Endothelial cell of umbilical vein (primary cell): ENCODE results near the gene KLHL6. TPM values are rescaled to one million over a fixed set of nuclear protein-coding genes. Genes with fewer than 3 reads are reported as not detected.

Experiments used
- BruUV-seq: library from RNA; stranded (reverse); fragments of 400-500 nt; replicated peaks from 2 replicates; lab custom pipeline; 2021; lab: Mats Ljungman, UMichigan
- CTCF ChIA-PET: fragments of 300-600, 350-600 bp; sonication (Branson Sonifier 250); formaldehyde crosslinking; loops from one replicate; lab custom pipeline; 2021; ENCODE audit warnings: antibody characterized with exemption, inconsistent platforms; lab: Charles Lee
- POLR2A ChIA-PET: fragments of 300-600, 350-600 bp; sonication (Branson Sonifier 250); formaldehyde crosslinking; loops from one replicate; lab custom pipeline; 2021; ENCODE audit warnings: antibody characterized with exemption, inconsistent platforms; lab: Charles Lee
- DNase-seq: peaks from one replicate; pipeline ENCODE4 v3.0.0-alpha.2; 2011; ENCODE audit warnings: low read depth, low spot score
- FAIRE-seq: peaks from 2 replicates; lab custom pipeline; 2011; peaks lifted over from hg19 to GRCh38; lab: Jason Lieb, UNC
- H2AFZ ChIP-seq: 2 replicates; pipeline ENCODE4 v1.6.0; 2012; ENCODE audit warnings: low read depth, low read length, control low read depth, inconsistent platforms
- H3K27ac ChIP-seq: 2 replicates; pipeline ENCODE4 v1.5.1; 2011; ENCODE audit warnings: low read depth, mild to moderate bottlenecking, control low read depth, low read length, moderate library complexity; ENCODE audit not compliant: insufficient read depth
- H3K27me3 ChIP-seq, 2 experiments: 2 replicates each; pipeline versions ENCODE4 v1.6.0 to v1.6.1; 2011; ENCODE audit warnings: low read length in 2 of 2, mixed read lengths in 1 of 2; ENCODE audit not compliant: control insufficient read depth in 2 of 2, insufficient read depth in 2 of 2
- H3K36me3 ChIP-seq, 2 experiments: 2 replicates in 1 of 2; 3 replicates in 1 of 2; pipeline ENCODE4 v1.5.1; 2011; ENCODE audit warnings: low read length in 2 of 2, mild to moderate bottlenecking in 1 of 2, moderate library complexity in 1 of 2; ENCODE audit not compliant: control insufficient read depth in 2 of 2, insufficient read depth in 2 of 2; ENCODE audit errors: extremely low read depth in 1 of 2
- H3K4me1 ChIP-seq: 3 replicates; pipeline ENCODE4 v1.5.1; 2011; ENCODE audit warnings: mild to moderate bottlenecking, low read length; ENCODE audit not compliant: control insufficient read depth, insufficient read depth; ENCODE audit errors: extremely low read depth
- H3K4me2 ChIP-seq: 2 replicates; pipeline ENCODE4 v1.6.1; 2011; ENCODE audit warnings: low read length, control low read depth, mixed read lengths; ENCODE audit not compliant: insufficient read depth
- H3K4me3 ChIP-seq, 3 experiments: fragments of 200-600 bp in 1 of 3; sonication (generic), shearing (Covaris generic) in 1 of 3; replicated peaks in 1 of 3; 2 replicates each; pipeline ENCODE4 v1.5.1; 2011 to 2016; ENCODE audit warnings: control low read depth in 3 of 3, low read length in 3 of 3, mild to moderate bottlenecking in 2 of 3, inconsistent platforms in 1 of 3, low read depth in 1 of 3, moderate library complexity in 1 of 3; ENCODE audit not compliant: insufficient read depth in 1 of 3
- H3K79me2 ChIP-seq: 2 replicates; pipeline ENCODE4 v1.6.0; 2012; ENCODE audit warnings: low read length, inconsistent platforms; ENCODE audit not compliant: control insufficient read depth, insufficient read depth
- H3K9ac ChIP-seq: replicated peaks from 2 replicates; pipeline ENCODE3; 2011; ENCODE audit warnings: low read length, control low read depth; ENCODE audit not compliant: insufficient read depth; ENCODE audit errors: extremely low read depth
- H3K9me1 ChIP-seq: replicated peaks from 3 replicates; pipeline ENCODE4 v1.6.0; 2011; ENCODE audit warnings: mild to moderate bottlenecking, low read length; ENCODE audit not compliant: control insufficient read depth, insufficient read depth; ENCODE audit errors: extremely low read depth
- H3K9me3 ChIP-seq: replicated peaks from 2 replicates; pipeline ENCODE4 v1.5.1; 2012; ENCODE audit warnings: low read length, inconsistent platforms; ENCODE audit not compliant: control insufficient read depth, insufficient read depth
- H4K20me1 ChIP-seq: replicated peaks from 2 replicates; pipeline ENCODE3; 2011; ENCODE audit warnings: mild to moderate bottlenecking, low read length; ENCODE audit not compliant: control insufficient read depth, insufficient read depth; ENCODE audit errors: extremely low read depth
- EZH2 ChIP-seq: IDR thresholded peaks from 2 replicates; pipeline ENCODE4 v1.6.1; 2012; ENCODE audit warnings: borderline replicate concordance, low read depth, mild to moderate bottlenecking, moderate library complexity, low read length, inconsistent platforms; ENCODE audit not compliant: severe bottlenecking
- FOS ChIP-seq: IDR thresholded peaks from 2 replicates; pipeline ENCODE4 v1.6.1; 2011; ENCODE audit warnings: mild to moderate bottlenecking, low read length, moderate library complexity, borderline replicate concordance; ENCODE audit not compliant: insufficient read depth
- GATA2 ChIP-seq: IDR thresholded peaks from 2 replicates; pipeline ENCODE4 v1.7.0; 2011; ENCODE audit warnings: low read depth, mild to moderate bottlenecking, moderate library complexity, mixed read lengths, low read length; ENCODE audit not compliant: insufficient read length, insufficient read depth
- JUN ChIP-seq: IDR thresholded peaks from 2 replicates; pipeline ENCODE4 v1.6.1; 2011; ENCODE audit warnings: borderline replicate concordance, low read depth; ENCODE audit not compliant: insufficient read length, insufficient read depth
- MYC ChIP-seq: IDR thresholded peaks from one replicate; pipeline ENCODE4 v1.6.1; 2011; ENCODE audit warnings: mild to moderate bottlenecking, low read depth, low read length
- POLR2A ChIP-seq: IDR thresholded peaks from 2 replicates; pipeline ENCODE4 v1.6.1; 2012; ENCODE audit warnings: low read depth, mild to moderate bottlenecking, control low read depth, low read length
- POLR2AphosphoS5 ChIP-seq: IDR thresholded peaks from 2 replicates; pipeline ENCODE4 v1.6.1; 2012; ENCODE audit warnings: low read depth, mild to moderate bottlenecking, control low read depth, low read length, moderate library complexity; ENCODE audit not compliant: insufficient read depth
- dilution Hi-C: fragments of 300-500 bp; cut with MboI; formaldehyde crosslinking; loops from one replicate; pipeline ENCODE4 v1.15.0; 2019; ENCODE audit warnings: low sequenced_read_pairs; ENCODE audit not compliant: extremely low pct_ligation_motif_present
- intact Hi-C: fragments of 100-400 bp; cut with micrococcal nuclease; formaldehyde crosslinking; loops from one replicate; pipeline ENCODE4 v1.10.0; 2022
- polyA plus RNA-seq, 4 experiments: library from polyadenylated mRNA; depleted of rRNA in 3 of 4; stranded (reverse) in 3 of 4; unstranded in 1 of 4; fragments of >200 nt; gene quantifications; 2 replicates each; pipeline versions ENCODE4 v1.2.1 to v1.2.3, GENCODE V29; 2011 to 2012; ENCODE audit warnings: missing spikeins in 1 of 4
- total RNA-seq: library from RNA; stranded (reverse); gene quantifications from 2 replicates; pipeline ENCODE4 v1.2.3, GENCODE V29; 2021
- TF ChIP-seq, protein P1 (sequence below), 2 donors: IDR thresholded peaks; 1 replicate in 1 of 2; 2 replicates in 1 of 2; pipeline ENCODE4 v1.5.1; 2011; ENCODE audit warnings: low read length in 2 of 2, mild to moderate bottlenecking in 2 of 2, moderate library complexity in 2 of 2, control low read depth in 1 of 2, inconsistent platforms in 1 of 2, low read depth in 1 of 2; ENCODE audit not compliant: insufficient read depth in 1 of 2; ENCODE audit errors: extremely low read depth in 1 of 2
- TF ChIP-seq, protein P2 (sequence below): IDR thresholded peaks from 2 replicates; pipeline ENCODE4 v1.6.1; 2011; ENCODE audit not compliant: insufficient read depth, insufficient read length

Gene KLHL6
- total and polyA plus RNA-seq, 2 donors (not counting 3 experiments of a cell fraction or from before 2014, with no cell fraction given): 5.7 to 12.6 TPM

DNA sequence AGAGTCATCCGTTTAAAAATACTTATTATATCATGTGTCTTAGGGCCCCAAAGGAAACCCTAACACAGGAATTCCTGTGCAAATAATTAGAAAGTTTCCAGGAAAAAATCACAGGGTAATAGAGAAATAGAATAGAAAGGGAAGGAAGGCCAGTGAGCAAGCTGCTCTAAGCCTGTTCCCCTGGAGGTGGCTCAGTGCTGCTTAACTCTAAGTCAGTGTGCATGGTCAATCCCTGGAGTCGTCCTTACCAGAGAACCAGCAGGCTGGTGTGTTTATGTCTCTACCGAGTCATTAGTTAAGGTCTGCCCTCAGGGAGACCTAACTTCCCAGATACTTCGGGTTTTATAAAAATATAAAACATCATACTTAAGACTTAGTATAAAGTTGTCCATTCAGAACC lies 106.1 kb downstream of the KLHL6 start:
- no TSS peak for BruUV-seq
- peak overlapping the region in 2 of 3 experiments; percentile 4 to 26 for H3K4me3 ChIP-seq
- H3K9me1 ChIP-seq: no peaks in the 10 kb centered on the region
- CTCF ChIA-PET: interaction anchor here (1.0 to 2.1 kb wide), 5 partner anchors 10 to 317 kb away, joined by 3 to 9 read pairs (median 4); no protein-coding TSS in a partner anchor
- dilution Hi-C loops (no loop called here), intact Hi-C loops (no loop called here)
- no peaks in the 10 kb centered on the region for H3K79me2 ChIP-seq
- no peak for TF ChIP-seq GATA2
- TF ChIP-seq, protein P1, sequence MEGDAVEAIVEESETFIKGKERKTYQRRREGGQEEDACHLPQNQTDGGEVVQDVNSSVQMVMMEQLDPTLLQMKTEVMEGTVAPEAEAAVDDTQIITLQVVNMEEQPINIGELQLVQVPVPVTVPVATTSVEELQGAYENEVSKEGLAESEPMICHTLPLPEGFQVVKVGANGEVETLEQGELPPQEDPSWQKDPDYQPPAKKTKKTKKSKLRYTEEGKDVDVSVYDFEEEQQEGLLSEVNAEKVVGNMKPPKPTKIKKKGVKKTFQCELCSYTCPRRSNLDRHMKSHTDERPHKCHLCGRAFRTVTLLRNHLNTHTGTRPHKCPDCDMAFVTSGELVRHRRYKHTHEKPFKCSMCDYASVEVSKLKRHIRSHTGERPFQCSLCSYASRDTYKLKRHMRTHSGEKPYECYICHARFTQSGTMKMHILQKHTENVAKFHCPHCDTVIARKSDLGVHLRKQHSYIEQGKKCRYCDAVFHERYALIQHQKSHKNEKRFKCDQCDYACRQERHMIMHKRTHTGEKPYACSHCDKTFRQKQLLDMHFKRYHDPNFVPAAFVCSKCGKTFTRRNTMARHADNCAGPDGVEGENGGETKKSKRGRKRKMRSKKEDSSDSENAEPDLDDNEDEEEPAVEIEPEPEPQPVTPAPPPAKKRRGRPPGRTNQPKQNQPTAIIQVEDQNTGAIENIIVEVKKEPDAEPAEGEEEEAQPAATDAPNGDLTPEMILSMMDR (IDR thresholded peaks at IDR 0.05; ENCODE audit: extremely low read depth in 1 of 2, insufficient read depth in 1 of 2, low read depth in 1 of 2, low read length in 2 of 2): peak in 1 of 2 donors; percentile 4
- H3K9ac ChIP-seq: peak overlapping the region; percentile 22
- H3K4me2 ChIP-seq: peak overlapping the region; percentile 78
- H3K27ac ChIP-seq: no peak overlapping the region
- no peaks in the 10 kb centered on the region for H3K9me3 ChIP-seq
- FAIRE-seq (peak; percentile 8), DNase-seq (peak; percentile 68)
- POLR2A ChIA-PET: no interaction called here
- no peak overlapping the region for H2AFZ ChIP-seq
- H3K36me3 ChIP-seq: no peaks in the 10 kb centered on the region
- H3K27me3 ChIP-seq: no peaks in the 10 kb centered on the region
- H4K20me1 ChIP-seq: no peaks in the 10 kb centered on the region
- peaks cover 21% of the 10 kb centered on the region for H3K4me1 ChIP-seq

DNA sequence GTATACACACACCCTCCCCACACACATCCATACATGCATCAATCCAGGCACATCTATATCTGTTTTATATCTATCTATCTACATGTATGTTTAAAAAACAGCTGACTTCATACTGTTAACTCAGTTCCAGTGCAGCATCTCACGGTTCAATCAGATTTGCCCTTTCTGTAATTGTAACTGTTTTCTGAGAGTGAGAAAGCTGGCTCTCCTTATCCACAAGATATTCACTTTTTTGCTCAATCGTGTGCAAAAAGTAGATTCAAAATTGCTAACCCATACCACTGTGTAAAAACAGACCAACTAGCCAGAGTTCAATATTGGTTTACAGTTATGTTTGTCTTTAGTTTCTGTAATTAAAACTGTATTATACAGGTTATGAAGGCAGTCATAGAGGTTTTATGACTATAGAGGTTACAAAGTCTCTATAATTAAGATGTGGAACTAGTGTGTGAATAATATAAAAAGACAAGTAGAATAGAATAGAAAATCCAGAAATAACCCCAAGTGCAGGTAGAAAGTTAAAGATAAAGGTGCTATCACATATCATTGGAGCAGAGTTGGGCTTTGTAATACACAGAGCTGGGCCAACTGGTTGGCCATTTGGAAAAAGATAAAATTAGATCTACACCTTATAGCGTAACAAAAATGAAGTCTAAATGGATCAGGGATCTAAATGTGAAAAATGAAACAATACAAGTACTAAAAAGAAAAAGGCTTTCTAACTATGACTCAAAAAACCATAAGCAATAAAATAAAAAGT lies 107.0 kb downstream of the KLHL6 start:
- Histone ChIP-seq H3K4me1 (peaks cover 17% of the 10 kb centered on the region), H3K27ac (no peak overlapping the region), H4K20me1 (no peaks in the 10 kb centered on the region), H3K27me3 (no peaks in the 10 kb centered on the region), H3K9me3 (peaks cover under 1% of the 10 kb centered on the region), H3K36me3 (no peaks in the 10 kb centered on the region), H3K4me2 (peak overlapping the region; percentile 78), H3K9ac (peak overlapping the region; percentile 20), H3K79me2 (no peaks in the 10 kb centered on the region), H3K9me1 (no peaks in the 10 kb centered on the region), H2AFZ (no peak overlapping the region), H3K4me3 (peak overlapping the region in 2 of 3 experiments; percentile 78 to 81)
- no peak for DNase-seq
- FAIRE-seq: no peak
- TF ChIP-seq MYC (no peak), EZH2 (no peak), JUN (no peak), POLR2A (no peak), FOS (no peak), GATA2 (no peak), POLR2AphosphoS5 (no peak)
- TF ChIP-seq, protein P2, sequence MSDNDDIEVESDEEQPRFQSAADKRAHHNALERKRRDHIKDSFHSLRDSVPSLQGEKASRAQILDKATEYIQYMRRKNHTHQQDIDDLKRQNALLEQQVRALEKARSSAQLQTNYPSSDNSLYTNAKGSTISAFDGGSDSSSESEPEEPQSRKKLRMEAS: no peak
- TF ChIP-seq, protein P1 (IDR thresholded peaks at IDR 0.05; ENCODE audit: extremely low read depth in 1 of 2, insufficient read depth in 1 of 2, low read depth in 1 of 2, low read length in 2 of 2): no peak
- CTCF ChIA-PET: interaction anchor here (1.2 to 2.2 kb wide), 4 partner anchors 11 to 319 kb away, joined by 6 to 9 read pairs (median 6); no protein-coding TSS in a partner anchor
- POLR2A ChIA-PET: interaction anchor here (0.6 kb wide), 1 partner anchor 872 kb away, joined by 3 read pairs; no protein-coding TSS in a partner anchor
- dilution Hi-C loops (no loop called here), intact Hi-C loops (no loop called here)
- BruUV-seq: no TSS peak
